CD4-positive, alpha-beta T cell (primary cell): ENCODE data around the gene LRRC46. TPM values are rescaled to one million over a fixed set of nuclear protein-coding genes. Genes with fewer than 3 reads are reported as not detected.
A peak's percentile ranks its signal among the peaks of the same experiment; 100 is the strongest.

Source experiments
- ATAC-seq: fragments of 200-7000 bp; cut with Tn5 transposase; one replicate; pipeline ENCODE4 v1.10.0; 2022; ENCODE audit warnings: mild to moderate bottlenecking; ENCODE audit not compliant: poor library complexity
- CTCF ChIA-PET: fragments of 350-600 bp; sonication (Branson Sonifier 250); formaldehyde crosslinking; loops from one replicate; lab custom pipeline; 2021; ENCODE audit warnings: antibody characterized with exemption, inconsistent platforms; lab: Charles Lee
- POLR2A ChIA-PET: fragments of 350-600 bp; sonication (Branson Sonifier 250); formaldehyde crosslinking; loops from one replicate; lab custom pipeline; 2021; ENCODE audit warnings: antibody characterized with exemption, inconsistent platforms; lab: Charles Lee
- DNase-seq, 14 experiments: peaks; one replicate each; pipeline ENCODE4 v3.0.0-alpha.2; 2013 to 2020; ENCODE audit warnings: mixed read lengths in 2 of 14
- H3K27ac ChIP-seq, 2 donors: one replicate each; pipeline versions ENCODE4 v1.5.1 to v1.7.0; 2013; ENCODE audit warnings: low read length in 2 of 2, low read depth in 1 of 2, mild to moderate bottlenecking in 1 of 2
- H3K27me3 ChIP-seq, 2 experiments: 1 replicate in 1 of 2; 2 replicates in 1 of 2; pipeline versions ENCODE4 v1.6.1 to v1.7.0; 2013; ENCODE audit warnings: low read length in 2 of 2, control low read depth in 1 of 2, mild to moderate bottlenecking in 1 of 2, moderate library complexity in 1 of 2; ENCODE audit not compliant: insufficient read depth in 2 of 2, control insufficient read depth in 1 of 2
- H3K36me3 ChIP-seq: one replicate; pipeline ENCODE4 v1.6.1; 2013; ENCODE audit warnings: low read length, control low read depth; ENCODE audit not compliant: insufficient read depth
- H3K4me1 ChIP-seq: one replicate; pipeline ENCODE4 v1.6.1; 2013; ENCODE audit warnings: low read length, control low read depth; ENCODE audit not compliant: insufficient read depth
- H3K4me3 ChIP-seq: one replicate; pipeline ENCODE4 v1.5.1; 2013; ENCODE audit warnings: mild to moderate bottlenecking, low read length, moderate library complexity
- H3K9me3 ChIP-seq, 2 experiments: 1 replicate in 1 of 2; 2 replicates in 1 of 2; pipeline versions ENCODE4 v1.6.1 to v1.7.0; 2013; ENCODE audit warnings: low read length in 2 of 2, mild to moderate bottlenecking in 2 of 2, control low read depth in 1 of 2, moderate library complexity in 1 of 2; ENCODE audit not compliant: control insufficient read depth in 1 of 2, insufficient read depth in 1 of 2
- H3K27ac Mint-ChIP-seq: one replicate; pipeline ENCODE4 v1.8.0; 2020; ENCODE audit warnings: mixed read lengths
- H3K27me3 Mint-ChIP-seq: one replicate; pipeline ENCODE4 v1.8.0; 2021; ENCODE audit warnings: mixed read lengths
- H3K36me3 Mint-ChIP-seq: one replicate; pipeline ENCODE4 v1.8.0; 2021; ENCODE audit warnings: low read depth, mixed read lengths
- H3K4me1 Mint-ChIP-seq: one replicate; pipeline ENCODE4 v1.8.0; 2021; ENCODE audit warnings: low read depth, mixed read lengths
- H3K4me3 Mint-ChIP-seq: one replicate; pipeline ENCODE4 v1.8.0; 2020; ENCODE audit warnings: mild to moderate bottlenecking, mixed read lengths
- H3K9me3 Mint-ChIP-seq: one replicate; pipeline ENCODE4 v1.8.0; 2020; ENCODE audit warnings: mixed read lengths
- intact Hi-C, 2 experiments: fragments of 100-400 bp; cut with DNase I in 1 of 2; cut with micrococcal nuclease in 1 of 2; formaldehyde crosslinking; loops; one replicate each; pipeline versions ENCODE4 v1.15.1 to v1.9.0; 2023 to 2025; cut with DNase I, micrococcal nuclease
- total RNA-seq, 174 experiments: library from RNA in 2 of 174; stranded (reverse) in 2 of 174; gene quantifications; one replicate each; pipeline ENCODE4 v1.2.3 and lab custom pipeline; 2021 to 2026
- TF ChIP-seq, protein P1 (sequence below): fragments of 200-600 bp; IDR thresholded peaks from one replicate; pipeline ENCODE4 v1.8.0; 2022; ENCODE audit warnings: antibody characterized with exemption, mild to moderate bottlenecking

The LRRC46 gene
- total RNA-seq, 2 experiments from 2014 or later = 0.42 to 0.85 TPM

DNA sequence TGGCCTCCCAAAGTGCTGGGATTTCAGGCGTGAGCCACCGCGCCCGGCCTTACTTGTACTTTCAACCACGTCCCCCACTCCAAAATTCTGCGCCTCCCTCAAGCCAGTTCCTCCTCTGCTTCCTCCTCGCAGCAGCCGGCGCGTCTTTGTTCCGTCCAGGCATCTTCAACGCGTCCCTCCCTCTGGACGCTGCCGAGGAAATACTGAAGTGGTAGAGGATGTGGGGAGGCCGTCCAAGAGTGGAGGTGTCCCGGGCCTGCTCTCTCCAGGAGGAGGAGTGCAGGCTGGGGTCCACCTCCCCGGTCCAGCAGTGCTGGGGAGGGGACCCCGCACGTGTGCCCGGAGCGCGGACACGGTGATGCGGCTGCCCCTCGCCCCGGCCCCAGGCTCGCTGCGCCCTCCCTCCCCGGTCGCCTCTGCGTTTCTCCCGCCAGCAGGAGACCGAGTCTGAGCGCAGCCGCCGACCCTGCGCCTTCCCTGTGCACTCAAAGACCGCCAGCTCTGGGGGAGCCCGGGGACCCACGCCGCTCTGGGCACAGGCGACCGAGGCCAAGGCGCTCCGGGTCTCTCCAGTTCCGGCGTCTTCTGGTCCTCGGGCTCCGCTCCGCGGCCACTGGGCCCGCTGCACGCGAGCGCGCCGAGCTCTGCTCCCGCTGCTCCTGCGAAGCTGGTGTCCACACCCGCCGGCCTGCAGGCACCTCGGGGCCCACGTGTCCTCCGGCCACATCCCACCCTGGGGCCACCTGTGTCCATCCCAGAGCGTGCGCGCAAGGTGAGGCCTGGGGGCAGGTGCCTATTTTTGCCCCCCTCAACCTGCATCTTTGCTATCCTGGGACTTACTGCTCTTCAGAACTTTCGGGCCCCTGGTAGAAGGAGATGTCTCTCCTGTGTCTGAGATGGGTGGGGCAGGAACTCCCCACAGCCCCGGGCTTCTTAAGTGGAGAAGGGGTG is 41.6 kb upstream of the LRRC46 start:
- peaks cover 87% of the 10 kb centered on the region for H3K27me3 Mint-ChIP-seq
- peaks cover 10% of the 10 kb centered on the region for H3K4me1 ChIP-seq
- H3K9me3 ChIP-seq = peaks cover 0 to 5% of the 10 kb centered on the region in 2 experiments
- peaks cover 16% of the 10 kb centered on the region for H3K4me1 Mint-ChIP-seq
- POLR2A ChIA-PET = interaction anchor here (1.0 kb wide), 1 partner anchor 141 kb away, joined by 3 read pairs; no protein-coding TSS in a partner anchor
- peak; percentile 80 for ATAC-seq
- no peaks in the 10 kb centered on the region for H3K36me3 ChIP-seq
- peak in 13 of 14 experiments; percentile 12 to 75 (median 33) for DNase-seq
- peak overlapping the region; percentile 73 for H3K4me3 Mint-ChIP-seq
- no peaks in the 10 kb centered on the region for H3K36me3 Mint-ChIP-seq
- H3K27ac ChIP-seq = no peak overlapping the region
- H3K27me3 ChIP-seq = peaks cover 24 to 52% of the 10 kb centered on the region in 2 experiments
- no peaks in the 10 kb centered on the region for H3K9me3 Mint-ChIP-seq
- CTCF ChIA-PET = interaction anchor here (0.6 to 1.3 kb wide), 6 partner anchors 12 to 284 kb away, joined by 3 to 6 read pairs (median 4); no protein-coding TSS in a partner anchor
- TF ChIP-seq, protein P1, sequence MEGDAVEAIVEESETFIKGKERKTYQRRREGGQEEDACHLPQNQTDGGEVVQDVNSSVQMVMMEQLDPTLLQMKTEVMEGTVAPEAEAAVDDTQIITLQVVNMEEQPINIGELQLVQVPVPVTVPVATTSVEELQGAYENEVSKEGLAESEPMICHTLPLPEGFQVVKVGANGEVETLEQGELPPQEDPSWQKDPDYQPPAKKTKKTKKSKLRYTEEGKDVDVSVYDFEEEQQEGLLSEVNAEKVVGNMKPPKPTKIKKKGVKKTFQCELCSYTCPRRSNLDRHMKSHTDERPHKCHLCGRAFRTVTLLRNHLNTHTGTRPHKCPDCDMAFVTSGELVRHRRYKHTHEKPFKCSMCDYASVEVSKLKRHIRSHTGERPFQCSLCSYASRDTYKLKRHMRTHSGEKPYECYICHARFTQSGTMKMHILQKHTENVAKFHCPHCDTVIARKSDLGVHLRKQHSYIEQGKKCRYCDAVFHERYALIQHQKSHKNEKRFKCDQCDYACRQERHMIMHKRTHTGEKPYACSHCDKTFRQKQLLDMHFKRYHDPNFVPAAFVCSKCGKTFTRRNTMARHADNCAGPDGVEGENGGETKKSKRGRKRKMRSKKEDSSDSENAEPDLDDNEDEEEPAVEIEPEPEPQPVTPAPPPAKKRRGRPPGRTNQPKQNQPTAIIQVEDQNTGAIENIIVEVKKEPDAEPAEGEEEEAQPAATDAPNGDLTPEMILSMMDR = peak; percentile 31
- intact Hi-C loops = no loop called here
- peak overlapping the region; percentile 42 for H3K4me3 ChIP-seq
- H3K27ac Mint-ChIP-seq = no peak overlapping the region

DNA sequence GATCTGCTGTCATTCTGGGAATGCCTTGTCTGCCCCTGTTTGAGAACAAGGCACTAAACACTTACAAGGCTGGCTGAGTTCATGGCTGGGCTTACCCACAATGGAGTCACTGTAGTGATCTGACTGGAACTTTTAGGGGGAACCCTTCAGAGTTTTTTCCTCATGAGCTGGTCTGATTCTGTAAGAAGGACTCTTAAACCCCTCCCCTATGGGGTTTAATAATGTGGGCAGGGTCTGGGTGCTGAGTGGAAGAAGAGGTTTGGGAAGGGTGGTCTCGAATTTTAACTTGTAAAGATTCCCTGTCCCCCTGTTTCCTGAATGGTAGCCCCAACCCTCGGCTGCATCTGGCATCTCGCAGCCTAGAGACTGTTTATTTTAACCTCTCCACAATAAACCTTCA is 40.4 kb upstream of the LRRC46 start:
- Histone ChIP-seq H3K27ac (no peak overlapping the region), H3K36me3 (no peaks in the 10 kb centered on the region), H3K4me1 (peaks cover 10% of the 10 kb centered on the region), H3K9me3 (peaks cover 0 to 5% of the 10 kb centered on the region in 2 experiments), H3K27me3 (peaks cover 26 to 48% of the 10 kb centered on the region in 2 experiments), H3K4me3 (no peak overlapping the region)
- Mint-ChIP-seq H3K4me3 (peak overlapping the region; percentile 73), H3K9me3 (no peaks in the 10 kb centered on the region), H3K27ac (no peak overlapping the region), H3K36me3 (no peaks in the 10 kb centered on the region), H3K27me3 (peaks cover 83% of the 10 kb centered on the region), H3K4me1 (peaks cover 16% of the 10 kb centered on the region)
- ChIA-PET CTCF (no interaction called here), POLR2A (no interaction called here)
- intact Hi-C loops = no loop called here
- DNase-seq = no peak
- ATAC-seq = no peak
- TF ChIP-seq, protein P1 = no peak

DNA sequence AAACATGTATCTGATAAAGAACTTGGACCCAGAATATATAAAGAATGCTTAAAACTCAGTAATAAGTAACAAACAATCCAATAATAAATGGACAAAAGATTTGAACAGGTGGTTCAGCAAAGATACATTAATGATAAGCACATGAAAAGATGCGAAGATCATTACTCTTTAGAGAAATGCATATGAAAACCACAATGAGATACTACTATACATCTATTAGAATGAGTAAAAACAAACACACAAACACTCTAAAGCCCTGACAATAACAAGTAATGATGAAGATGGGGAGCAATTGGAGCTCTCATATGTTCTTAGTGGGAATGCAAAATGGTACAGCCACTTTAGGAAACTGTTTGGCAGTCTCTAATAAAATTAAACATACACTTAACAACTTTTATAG is 39.0 kb upstream of the LRRC46 start:
- intact Hi-C loops = no loop called here
- H3K4me1 Mint-ChIP-seq = peaks cover 16% of the 10 kb centered on the region
- no peak for ATAC-seq

More for the DNA sequence above, 39.0 kb upstream of the LRRC46 start:
- H3K4me3 Mint-ChIP-seq = no peak overlapping the region
- Histone ChIP-seq H3K27me3 (peaks cover 25 to 46% of the 10 kb centered on the region in 2 experiments), H3K36me3 (no peaks in the 10 kb centered on the region), H3K9me3 (peaks cover 0 to 5% of the 10 kb centered on the region in 2 experiments), H3K4me1 (peaks cover 10% of the 10 kb centered on the region), H3K4me3 (no peak overlapping the region), H3K27ac (no peak overlapping the region)
- no peaks in the 10 kb centered on the region for H3K9me3 Mint-ChIP-seq
- ChIA-PET CTCF (no interaction called here), POLR2A (no interaction called here)
- no peak overlapping the region for H3K27ac Mint-ChIP-seq
- no peak for DNase-seq
- no peaks in the 10 kb centered on the region for H3K36me3 Mint-ChIP-seq
- H3K27me3 Mint-ChIP-seq = peaks cover 77% of the 10 kb centered on the region
- TF ChIP-seq, protein P1 = no peak
